Measurements from ENCODE around the gene ABI3.
"Not testable (repeated sequence)": the region's sequence is repeated elsewhere in the genome, so short reads cannot be mapped to it uniquely, and the experiment has no call there.

The ABI3 gene

GRCh38 chr17:49260011-49260816 lies 49.7 kb downstream of the ABI3 start:
- DNase-seq: no peak

- no peak for DNase-seq
These were observed 50.3 kb downstream of the ABI3 start for GRCh38 chr17:49260817-49261291.

- DNase-seq: not testable (repeated sequence)
These were observed 51.0 kb downstream of the ABI3 start for GRCh38 chr17:49261540-49261939.

GRCh38 chr17:49266233-49266632 lies 55.7 kb downstream of the ABI3 start:
- DNase-seq: no peak

GRCh38 chr17:49267912-49268311 lies 57.4 kb downstream of the ABI3 start:
- no peak for DNase-seq

- no peak for DNase-seq
These were observed 58.8 kb downstream of the ABI3 start for GRCh38 chr17:49269356-49269755.

Data from NCI-H2029 treated with DMSO at 0.1 percent for 48 hours (cell line).